GM21576 (cell line): ENCODE measurements around the gene IGF2BP1.
"Not testable (repeated sequence)": the region's sequence is repeated elsewhere in the genome, so short reads cannot be mapped to it uniquely, and the experiment has no call there.

Experiments used
- ATAC-seq: cut with Tn5 transposase; IDR thresholded peaks from one replicate; pipeline ENCODE4 v1.9.1; 2021; ENCODE audit warnings: mild to moderate bottlenecking, moderate library complexity; ENCODE audit not compliant: unreplicated experiment

The IGF2BP1 gene

DNA sequence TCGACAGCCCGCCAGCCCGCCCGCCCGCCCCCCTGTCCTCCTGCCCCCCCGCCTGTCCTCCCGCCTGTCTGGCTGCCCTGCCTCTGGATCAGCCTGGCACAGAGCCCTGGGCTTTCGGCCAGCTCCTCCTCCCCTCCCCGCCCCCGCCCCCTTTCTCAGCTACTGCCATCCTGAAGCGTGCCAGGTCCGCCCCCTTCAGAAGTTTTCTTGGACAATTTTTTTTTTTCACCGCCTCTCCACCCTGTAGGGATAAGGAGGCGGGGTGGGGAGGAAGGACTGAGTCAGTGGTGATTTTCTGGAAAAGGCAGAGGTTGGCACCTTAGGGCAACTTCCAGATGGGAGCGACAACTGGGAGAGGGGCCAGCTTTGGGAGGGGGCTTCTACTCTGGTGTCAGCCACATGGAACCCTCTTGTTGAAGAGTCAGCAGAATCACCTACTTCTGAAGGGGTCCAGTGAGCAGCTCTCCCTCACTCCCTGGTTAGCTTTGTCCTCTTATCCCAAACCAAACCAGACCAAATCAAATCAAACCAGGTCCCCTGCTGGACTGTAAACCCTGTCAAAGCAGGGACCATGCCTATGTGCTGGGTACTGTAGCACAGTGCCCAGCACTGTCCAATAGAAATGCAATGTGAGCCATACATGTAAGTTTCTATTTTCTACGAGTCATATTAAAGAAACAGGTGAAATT is 19.7 kb downstream of the IGF2BP1 start:
- no peak for ATAC-seq

DNA sequence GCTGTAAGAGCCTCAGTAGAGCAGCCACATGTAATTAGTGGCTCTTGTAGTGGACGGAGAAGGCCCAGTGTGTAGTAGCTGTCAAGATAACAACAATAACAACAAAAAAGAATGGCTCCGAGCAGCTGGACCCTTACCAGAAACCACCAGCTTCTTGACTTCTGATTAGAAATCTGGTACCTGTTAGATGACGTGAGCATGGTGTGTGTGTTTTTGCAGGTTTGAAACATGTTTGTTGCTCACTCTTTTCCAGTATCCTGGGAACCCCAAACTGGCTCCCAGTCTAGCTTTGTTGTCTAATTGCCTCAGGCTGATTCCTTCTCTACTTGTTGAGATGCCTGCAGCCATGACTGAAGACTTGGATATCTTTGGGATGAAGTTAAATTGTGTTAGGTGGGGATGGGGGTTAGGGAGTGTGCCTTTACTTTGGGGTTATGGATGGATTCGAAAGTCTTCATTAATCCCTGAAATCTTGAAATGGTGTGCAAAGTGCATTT is 21.0 kb downstream of the IGF2BP1 start:
- ATAC-seq: no peak

DNA sequence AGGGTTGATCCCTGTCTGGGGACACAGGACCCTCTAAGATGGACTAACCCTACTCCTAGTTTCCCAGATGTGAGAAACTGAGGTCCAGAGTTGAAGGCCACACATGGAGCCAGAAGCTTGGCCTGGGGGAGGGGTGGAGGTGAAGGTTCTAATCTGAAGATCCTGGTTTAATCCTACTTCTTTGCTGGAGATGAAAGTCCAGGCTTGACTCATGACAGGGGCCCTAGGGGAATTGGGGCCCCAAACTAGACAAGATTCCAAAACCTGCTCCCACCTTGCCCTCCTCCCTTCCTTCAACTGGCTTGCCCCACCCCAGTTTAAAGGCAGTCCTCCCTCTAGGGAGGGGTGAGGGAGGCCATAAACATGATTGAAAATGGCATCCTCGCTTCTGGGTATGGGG is 21.6 kb downstream of the IGF2BP1 start:
- no peak for ATAC-seq

DNA sequence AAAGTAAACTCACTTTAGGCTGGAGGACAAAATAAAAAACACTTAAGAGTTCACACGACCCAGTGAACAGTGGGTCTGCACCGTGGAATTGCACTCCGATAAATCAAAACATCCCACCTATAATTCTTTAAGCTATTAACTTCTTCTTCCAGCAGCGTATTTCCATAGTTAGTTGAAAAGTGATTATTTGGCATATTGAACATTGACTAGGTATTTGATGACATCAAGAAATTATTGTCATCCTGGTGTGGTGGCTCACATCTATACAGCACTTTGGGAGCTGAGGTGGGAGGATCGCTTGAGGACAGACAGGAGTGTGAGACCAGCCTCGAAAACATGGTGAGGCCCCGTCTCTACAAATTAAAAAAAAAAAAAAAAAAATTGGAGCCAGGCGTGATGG is 23.4 kb downstream of the IGF2BP1 start:
- no peak for ATAC-seq

DNA sequence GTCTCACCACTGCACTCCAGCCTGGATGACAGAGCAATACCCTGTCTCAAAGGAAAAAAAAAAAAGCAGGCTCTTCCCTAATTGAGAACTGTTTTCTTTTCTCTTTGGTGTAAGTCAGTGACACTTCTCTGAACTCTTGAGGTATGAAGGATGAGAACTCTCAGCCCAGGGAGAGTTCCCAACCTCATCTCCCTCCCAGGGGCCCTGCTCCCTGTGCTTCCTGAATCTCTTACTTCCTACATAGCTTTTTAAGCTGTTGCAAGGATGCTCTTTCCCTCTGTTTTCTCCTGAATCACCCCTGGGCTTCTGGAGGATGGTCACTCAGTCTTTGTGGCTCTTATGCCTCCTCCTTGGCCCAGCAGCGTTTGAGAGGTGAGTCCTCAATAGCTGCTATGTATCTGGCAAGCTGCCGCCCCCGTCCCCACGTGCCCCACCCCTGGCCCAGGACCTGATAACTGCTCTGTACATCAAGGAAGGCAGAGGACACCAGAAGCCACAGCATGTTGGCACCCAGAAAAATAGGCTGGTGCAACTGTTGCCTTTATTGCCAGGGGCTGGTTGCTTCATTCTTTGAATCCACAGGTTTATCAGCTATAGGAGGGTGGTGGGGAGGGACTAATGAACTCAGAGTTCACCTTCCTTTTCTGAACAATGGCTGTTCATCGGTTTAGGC is 24.0 kb downstream of the IGF2BP1 start:
- ATAC-seq: no peak

DNA sequence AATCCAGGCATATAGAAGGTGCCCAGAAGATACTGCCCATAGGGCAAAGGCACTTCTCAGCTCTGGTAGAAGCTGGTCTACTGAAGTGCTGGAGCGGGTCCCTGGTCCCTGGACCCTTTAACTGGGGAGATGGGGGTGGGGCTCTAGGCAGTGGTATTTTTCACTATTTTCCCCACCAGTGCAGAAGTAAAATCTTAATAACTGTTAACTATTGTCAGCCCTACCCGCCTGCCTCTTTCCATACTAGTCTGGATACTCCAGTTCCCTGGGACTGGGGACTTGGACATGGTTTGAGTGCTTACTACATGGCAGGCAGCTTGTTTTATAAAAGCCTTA is 24.6 kb downstream of the IGF2BP1 start:
- no peak for ATAC-seq

DNA sequence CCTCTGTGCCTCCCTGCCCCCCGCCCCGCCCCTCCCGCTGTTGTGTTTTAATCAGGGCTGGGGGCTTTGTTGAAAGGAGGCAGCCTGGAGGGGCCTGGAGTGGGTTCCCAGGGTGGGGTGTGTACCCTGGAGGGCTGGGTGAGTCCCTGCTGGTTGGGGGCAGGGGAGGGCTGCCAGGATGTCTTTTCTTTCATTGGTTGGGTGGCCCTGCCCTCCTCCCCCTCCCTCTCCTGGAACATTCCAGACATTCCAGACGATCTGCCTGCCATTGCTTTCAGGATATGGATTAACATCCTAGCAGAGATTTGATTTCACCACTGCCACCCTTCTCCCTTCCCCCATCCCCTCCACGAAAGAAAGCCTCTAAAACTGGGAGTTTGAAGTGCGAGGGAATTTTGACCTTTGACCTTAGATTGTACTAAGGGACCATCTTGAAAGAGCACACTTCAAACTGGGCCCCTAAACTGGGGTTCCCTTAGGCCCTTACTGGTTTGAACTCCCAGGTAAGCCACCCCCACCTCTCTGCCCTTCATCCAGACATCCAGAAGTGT is 25.3 kb downstream of the IGF2BP1 start:
- ATAC-seq: no peak

DNA sequence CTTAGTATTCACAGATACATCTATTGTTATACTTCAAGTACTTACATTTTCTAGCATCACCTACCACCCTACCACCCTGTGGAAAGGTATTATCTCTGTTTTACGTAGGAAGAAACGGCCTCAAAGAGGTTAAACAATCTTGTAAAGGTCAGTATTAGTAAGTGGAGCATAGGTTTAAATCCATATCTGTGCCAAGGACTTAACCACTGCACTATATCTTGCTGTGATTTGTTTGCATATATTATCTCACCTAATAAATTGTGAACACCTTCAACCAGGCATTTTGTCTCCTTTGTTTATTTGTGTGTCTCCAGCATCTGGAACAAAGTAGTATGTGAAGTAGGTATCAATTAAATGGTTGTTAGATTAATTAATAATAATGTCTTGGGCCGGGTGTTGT is 27.3 kb downstream of the IGF2BP1 start:
- ATAC-seq: no peak

DNA sequence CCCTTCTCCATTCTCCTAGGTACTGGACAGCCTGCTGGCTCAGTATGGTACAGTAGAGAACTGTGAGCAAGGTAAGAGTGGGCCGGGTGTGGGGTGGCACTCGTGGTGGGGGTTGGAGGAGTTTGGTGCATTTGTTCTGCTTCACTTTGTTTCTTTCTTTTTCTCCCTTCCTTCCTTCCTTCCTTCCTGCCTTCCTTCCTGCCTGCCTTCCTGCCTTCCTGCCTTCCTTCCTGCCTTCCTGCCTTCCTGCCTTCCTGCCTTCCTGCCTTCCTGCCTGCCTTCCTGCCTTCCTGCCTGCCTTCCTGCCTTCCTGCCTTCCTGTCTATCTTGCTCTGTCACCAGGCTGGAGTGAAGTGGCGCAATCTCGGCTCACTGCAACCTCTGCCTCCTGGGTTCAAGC is 29.3 kb downstream of the IGF2BP1 start:
- ATAC-seq: not testable (repeated sequence)

DNA sequence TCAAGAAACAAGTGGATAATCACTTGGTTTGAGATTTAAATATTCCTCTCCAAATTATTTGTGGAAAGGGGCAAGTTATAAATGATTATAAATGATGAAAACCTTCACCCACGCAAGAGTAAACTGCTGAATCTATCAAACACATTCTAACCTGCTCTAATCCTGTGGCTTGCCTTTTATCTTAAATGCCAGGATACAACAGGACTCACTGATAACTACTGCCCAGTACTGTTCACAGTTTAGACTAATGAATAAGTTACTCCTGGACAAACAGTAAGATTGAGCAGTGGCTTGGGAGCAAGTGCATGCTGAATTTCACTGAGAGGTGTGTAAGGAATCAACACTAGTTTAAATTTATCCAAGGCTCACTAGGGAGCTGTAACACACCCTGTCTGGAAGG is 31.1 kb downstream of the IGF2BP1 start:
- no peak for ATAC-seq

DNA sequence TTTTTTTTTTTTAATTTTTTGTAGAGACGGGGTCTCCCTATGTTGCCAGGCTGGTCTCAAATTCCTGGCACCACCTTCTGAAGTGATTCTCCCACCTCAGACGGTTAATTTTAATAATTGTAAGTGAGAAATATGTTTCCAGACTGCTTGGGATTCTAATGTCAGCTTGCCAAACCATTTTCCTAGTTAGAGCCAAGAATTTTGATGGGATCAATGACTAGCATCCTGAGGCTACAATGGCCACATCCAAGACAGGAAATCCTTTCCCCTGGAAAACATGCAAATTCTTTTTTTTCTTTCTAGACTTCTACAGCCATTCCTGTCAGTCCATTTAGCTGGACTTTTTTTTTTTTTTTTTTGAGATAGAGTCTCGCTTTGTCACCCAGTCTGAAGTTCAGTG is 32.6 kb downstream of the IGF2BP1 start:
- no peak for ATAC-seq

DNA sequence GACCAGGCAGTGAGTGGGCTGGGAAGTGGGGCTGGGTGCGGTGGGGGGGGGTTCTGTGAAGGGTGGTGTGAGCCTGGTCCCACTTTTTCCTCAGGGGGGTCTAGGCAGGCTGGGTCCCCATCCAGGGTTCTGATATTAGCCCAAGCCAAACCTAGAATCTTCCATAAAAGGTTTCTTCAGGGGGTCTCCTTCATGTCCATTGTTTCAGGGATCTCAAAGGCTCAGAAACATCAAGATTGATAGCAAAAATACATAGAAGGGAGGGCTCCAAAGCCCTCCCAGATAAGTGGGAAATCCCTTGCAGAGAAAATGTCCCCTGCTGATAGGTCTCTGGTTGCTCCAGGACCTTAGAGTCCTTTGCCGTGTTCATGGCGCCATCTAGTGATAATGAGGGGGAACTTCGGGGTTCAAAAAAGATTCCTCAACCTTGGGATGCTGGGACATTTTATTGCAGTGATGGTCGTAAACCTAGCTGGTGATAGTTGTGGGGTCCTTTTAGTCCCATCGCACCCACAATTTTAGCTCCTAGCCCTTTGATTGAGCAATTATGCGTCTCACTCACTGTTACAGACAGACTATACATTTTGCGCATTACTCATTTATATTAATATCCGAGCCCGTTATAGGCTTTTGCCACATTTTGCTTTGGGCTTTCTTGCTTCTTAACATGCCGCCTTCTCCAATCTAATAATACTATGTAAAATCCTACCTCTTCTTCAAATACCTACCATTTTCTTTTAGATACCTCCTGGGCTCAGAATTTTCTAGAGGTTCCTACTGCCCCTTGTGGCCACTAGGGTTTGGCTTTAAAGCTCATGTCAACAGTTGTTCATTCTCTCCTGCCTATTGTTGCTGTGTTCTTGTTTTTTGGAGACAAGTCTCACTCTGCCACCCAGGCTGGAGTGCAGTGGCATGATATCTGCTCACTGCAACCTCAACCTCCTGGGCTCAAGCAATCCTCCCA is 35.1 kb downstream of the IGF2BP1 start:
- no peak for ATAC-seq

DNA sequence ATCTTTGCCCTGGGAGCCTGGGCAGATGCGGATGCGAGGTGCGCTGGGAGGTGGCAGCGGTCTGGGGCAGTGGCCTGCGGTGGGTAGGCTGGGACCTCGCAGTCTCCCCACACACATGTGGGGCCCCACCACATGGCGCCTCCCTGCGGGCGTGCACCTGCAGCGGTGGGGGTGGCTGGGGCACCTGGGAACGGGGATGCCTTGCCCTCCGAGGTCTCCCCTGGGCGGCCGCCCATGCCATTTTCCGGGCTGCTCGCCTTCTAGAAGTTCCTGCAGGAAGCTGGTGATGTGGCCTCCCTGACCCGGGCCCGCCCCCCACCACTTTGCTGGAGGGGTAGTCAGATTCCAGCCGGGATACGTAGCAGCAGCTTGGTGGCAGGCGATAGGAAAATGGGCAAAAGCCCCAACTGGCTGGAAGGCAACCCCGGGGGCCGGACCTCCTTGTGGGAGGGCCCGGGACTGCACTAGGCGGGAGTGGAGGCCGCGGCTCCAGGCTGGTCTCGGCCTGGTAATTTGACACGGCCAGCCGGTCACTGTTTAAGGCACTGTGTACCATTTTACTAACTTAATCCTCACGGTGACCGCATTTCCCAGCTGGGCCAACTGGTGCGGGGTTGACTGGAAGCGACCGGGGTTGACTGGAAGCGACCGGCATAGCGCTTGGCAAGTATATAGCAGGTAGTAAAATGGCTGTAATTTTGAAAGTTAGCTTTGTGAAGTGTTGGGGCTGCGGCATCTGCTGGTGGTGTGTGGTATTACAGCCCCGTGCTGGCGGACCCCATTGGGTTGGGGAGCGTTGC is 38.5 kb downstream of the IGF2BP1 start:
- ATAC-seq: no peak

DNA sequence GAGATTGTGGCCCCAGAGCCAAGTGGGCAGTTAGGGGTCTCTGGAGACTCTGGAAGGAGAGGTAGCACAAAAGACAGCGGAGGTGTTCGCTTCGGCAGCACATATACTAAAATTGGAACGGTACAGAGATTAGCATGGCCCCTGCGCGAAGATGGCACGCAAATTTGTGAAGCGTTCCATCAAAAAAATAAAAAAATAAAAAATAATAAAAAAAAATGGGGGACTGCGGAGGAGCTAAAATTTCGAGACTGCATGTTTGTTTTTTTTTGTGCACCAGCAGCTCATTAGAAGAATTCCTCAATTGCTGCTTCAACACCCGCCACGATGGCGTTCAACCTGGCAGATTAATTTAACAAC is 39.1 kb downstream of the IGF2BP1 start:
- no peak for ATAC-seq

DNA sequence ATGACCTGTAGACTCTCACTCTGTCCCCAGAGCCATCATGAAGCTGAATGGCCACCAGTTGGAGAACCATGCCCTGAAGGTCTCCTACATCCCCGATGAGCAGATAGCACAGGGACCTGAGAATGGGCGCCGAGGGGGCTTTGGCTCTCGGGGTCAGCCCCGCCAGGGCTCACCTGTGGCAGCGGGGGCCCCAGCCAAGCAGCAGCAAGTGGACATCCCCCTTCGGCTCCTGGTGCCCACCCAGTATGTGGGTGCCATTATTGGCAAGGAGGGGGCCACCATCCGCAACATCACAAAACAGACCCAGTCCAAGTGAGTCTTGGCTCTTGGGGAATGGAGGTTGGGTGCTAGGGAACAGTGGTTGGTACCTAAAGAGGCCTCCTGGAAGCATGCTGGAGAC is 41.0 kb downstream of the IGF2BP1 start:
- no peak for ATAC-seq

DNA sequence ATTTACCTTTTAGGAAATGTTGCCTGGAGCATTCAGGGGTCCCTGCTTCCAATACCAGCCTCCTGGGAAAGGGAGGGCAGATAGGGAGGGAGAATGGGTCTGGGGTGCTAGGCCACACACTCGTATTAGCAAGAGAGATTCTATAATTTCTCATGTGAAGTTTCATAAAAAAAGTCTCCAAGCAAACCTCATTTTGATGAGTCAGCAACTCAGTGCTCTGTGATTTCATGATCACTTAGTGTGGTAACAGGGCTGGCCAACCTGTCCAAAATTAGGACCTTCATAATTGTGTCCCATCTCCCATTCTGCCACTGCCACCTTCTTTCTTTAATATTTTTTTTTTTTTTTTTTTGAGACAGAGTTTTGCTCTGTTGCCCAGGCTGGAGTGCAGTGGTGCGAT is 41.4 kb downstream of the IGF2BP1 start:
- no peak for ATAC-seq

DNA sequence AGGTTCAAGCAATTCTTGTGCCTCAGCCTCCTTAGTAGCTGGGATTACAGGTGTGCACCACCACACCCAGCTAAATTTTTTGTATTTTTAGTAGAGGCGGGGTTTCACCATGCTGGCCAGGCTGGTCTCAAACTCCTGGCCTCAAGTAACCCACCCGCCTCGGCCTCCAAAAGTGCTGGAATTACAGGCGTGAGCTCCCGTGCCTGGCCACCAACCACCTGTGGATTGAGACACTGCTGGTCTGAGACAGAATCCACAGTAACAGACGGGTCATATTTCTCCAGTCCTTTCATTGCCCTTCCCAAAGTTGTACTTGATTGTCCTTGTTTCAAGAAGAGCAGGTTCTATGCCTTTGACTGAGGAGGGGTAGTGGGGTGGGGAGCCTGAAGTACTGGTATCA is 42.3 kb downstream of the IGF2BP1 start:
- not testable (repeated sequence) for ATAC-seq

DNA sequence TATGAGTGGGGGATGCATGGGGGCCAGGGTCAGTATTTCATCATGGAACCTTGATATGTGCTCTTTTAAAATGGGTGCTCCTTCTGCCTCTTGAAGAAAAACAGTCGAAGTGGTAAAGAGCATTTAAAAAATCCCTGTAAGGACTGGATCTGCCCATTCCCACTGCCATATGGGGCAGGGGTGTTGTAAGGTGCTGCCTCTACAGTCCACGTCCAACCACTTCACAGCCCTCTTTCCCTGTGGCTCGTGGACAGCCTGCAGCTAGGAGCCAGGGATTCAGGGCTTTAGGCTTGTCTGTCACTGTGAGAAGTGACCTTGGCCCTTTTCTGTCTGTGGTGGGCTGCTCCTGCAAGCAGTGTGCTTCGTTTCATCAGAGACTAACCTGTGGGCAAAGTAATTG is 44.3 kb downstream of the IGF2BP1 start:
- no peak for ATAC-seq

DNA sequence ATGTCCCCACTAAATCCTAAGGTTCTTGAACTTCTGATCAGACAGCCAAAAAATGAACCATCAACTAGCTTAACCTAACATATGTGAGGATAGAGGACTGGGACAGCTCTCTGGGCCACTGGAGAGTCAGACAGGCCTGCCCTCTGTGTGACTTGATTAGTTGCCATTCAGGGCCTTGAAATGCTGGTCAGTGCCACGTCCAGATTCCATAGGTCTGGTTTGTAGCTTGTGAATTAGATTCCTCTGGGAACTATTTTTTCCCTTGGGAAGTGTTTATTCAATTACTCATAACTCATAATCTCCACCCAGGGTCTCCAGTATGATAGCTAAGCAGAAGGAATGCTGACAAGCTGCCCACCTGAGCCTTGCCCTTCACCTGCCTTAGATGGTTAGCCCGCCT is 48.2 kb downstream of the IGF2BP1 start:
- no peak for ATAC-seq

DNA sequence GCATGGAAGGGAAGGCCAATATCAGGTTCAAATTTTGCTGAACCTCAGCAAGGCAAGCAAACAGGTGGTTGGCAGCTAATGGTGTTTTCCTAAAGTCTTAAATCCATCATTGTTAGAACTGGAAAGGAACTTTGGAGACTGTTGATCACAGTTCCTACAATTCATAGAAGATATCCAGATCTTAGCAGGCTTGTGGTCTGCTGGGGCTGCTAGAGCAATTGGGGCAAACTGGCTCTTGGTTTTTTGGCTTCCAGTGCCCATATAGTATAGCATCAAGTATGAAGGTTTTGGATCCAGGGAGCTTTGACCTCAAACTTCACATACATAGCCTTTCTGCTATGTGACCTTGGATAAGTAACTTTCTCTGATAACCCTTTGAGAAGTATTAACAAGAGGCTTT is 49.7 kb downstream of the IGF2BP1 start:
- no peak for ATAC-seq

DNA sequence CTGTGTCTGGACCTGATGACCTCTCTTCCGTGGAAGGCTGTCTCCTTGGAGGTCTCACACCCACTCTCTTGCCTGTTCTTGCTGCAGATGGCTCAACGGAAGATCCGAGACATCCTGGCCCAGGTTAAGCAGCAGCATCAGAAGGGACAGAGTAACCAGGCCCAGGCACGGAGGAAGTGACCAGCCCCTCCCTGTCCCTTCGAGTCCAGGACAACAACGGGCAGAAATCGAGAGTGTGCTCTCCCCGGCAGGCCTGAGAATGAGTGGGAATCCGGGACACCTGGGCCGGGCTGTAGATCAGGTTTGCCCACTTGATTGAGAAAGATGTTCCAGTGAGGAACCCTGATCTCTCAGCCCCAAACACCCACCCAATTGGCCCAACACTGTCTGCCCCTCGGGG is 52.1 kb downstream of the IGF2BP1 start:
- no peak for ATAC-seq
